Muscle of leg (tissue), 11 donors: ENCODE results near the gene KCNB1. TPM values are rescaled to one million over a fixed set of nuclear protein-coding genes. Genes with fewer than 3 reads are reported as not detected.

Experiments
- DNase-seq: peaks from one replicate; pipeline ENCODE4 v3.0.0; 2013
- H3K27ac ChIP-seq: one replicate; pipeline ENCODE4 v1.5.1; 2013; ENCODE audit warnings: mild to moderate bottlenecking, low read length, control low read depth
- H3K27me3 ChIP-seq: one replicate; pipeline ENCODE4 v1.6.1; 2013; ENCODE audit warnings: low read length; ENCODE audit not compliant: control insufficient read depth, insufficient read depth
- H3K36me3 ChIP-seq: one replicate; pipeline ENCODE4 v1.6.1; 2013; ENCODE audit warnings: low read length; ENCODE audit not compliant: control insufficient read depth, insufficient read depth
- H3K4me1 ChIP-seq: one replicate; pipeline ENCODE4 v1.6.1; 2013; ENCODE audit warnings: low read length; ENCODE audit not compliant: control insufficient read depth, insufficient read depth
- H3K4me3 ChIP-seq: one replicate; pipeline ENCODE4 v1.5.1; 2013; ENCODE audit warnings: low read length, control low read depth
- H3K9me3 ChIP-seq: replicated peaks from 2 replicates; pipeline ENCODE4 v1.6.1; 2013; ENCODE audit warnings: low read depth, low read length; ENCODE audit not compliant: control insufficient read depth
- WGBS: methylation state at CpG from one replicate; pipeline ENCODE4 v1.1.5; 2013; ENCODE audit warnings: missing lambda C conversion rate; ENCODE audit not compliant: insufficient coverage; 5-methylcytosine and 5-hydroxymethylcytosine counted together
- polyA plus RNA-seq, 8 donors: library from polyadenylated mRNA; unstranded; fragments of 120-200 nt; gene quantifications; one replicate each; pipeline versions ENCODE4 v1.2.1 to v1.2.3, GENCODE V29; 2013; ENCODE audit warnings: inconsistent platforms in 1 of 8, low replicate concordance in 1 of 8; ENCODE audit not compliant: insufficient read length in 8 of 8, insufficient read depth in 1 of 8
- total RNA-seq: library from RNA; stranded (reverse); fragments of 120-200 nt; gene quantifications from one replicate; pipeline ENCODE4 v1.2.4, GENCODE V29; 2013

KCNB1 gene
- total and polyA plus RNA-seq, 9 donors, result 2.7 to 8.7 (median 5.4) TPM

GRCh38 chr20:49484180-49485140 lies 2.0 kb upstream of the KCNB1 start:
- H3K27ac ChIP-seq, result no peak overlapping the region
- peak; percentile 85 for DNase-seq
- peaks cover 17% of the 10 kb centered on the region for H3K4me1 ChIP-seq
- H3K27me3 ChIP-seq, result peaks cover 20% of the 10 kb centered on the region
- H3K36me3 ChIP-seq, result peaks cover 3% of the 10 kb centered on the region
- H3K9me3 ChIP-seq, result no peaks in the 10 kb centered on the region
- under 1% methylated on average over 55 of the region's 61 CpGs for WGBS
- H3K4me3 ChIP-seq, result peak overlapping the region; percentile 50

GRCh38 chr20:49483696-49484123 lies 1.2 kb upstream of the KCNB1 start:
- WGBS, result under 1% methylated on average over 43 of the region's 44 CpGs
- Histone ChIP-seq H3K27me3 (peaks cover 20% of the 10 kb centered on the region), H3K4me3 (peak overlapping the region; percentile 44), H3K36me3 (peaks cover 3% of the 10 kb centered on the region), H3K4me1 (peaks cover 17% of the 10 kb centered on the region), H3K9me3 (no peaks in the 10 kb centered on the region), H3K27ac (no peak overlapping the region)
- DNase-seq, result no peak

GRCh38 chr20:49483018-49483695 lies 689 bp upstream of the KCNB1 start:
- H3K4me3 ChIP-seq, result peak overlapping the region; percentile 44
- WGBS, result 0% methylated on average over 14 of the region's 27 CpGs
- H3K36me3 ChIP-seq, result peaks cover 3% of the 10 kb centered on the region
- peaks cover 20% of the 10 kb centered on the region for H3K27me3 ChIP-seq
- no peaks in the 10 kb centered on the region for H3K9me3 ChIP-seq
- H3K4me1 ChIP-seq, result peaks cover 17% of the 10 kb centered on the region
- peak; percentile 16 for DNase-seq
- H3K27ac ChIP-seq, result no peak overlapping the region

GRCh38 chr20:49482173-49482572 lies 295 bp downstream of the KCNB1 start:
- H3K27ac ChIP-seq, result no peak overlapping the region
- no peak overlapping the region for H3K4me3 ChIP-seq

GRCh38 chr20:49481116-49481515 lies 1.4 kb downstream of the KCNB1 start:
- Histone ChIP-seq H3K9me3 (no peaks in the 10 kb centered on the region), H3K4me3 (no peak overlapping the region), H3K36me3 (peaks cover 3% of the 10 kb centered on the region), H3K4me1 (peaks cover 17% of the 10 kb centered on the region), H3K27me3 (peaks cover 20% of the 10 kb centered on the region), H3K27ac (no peak overlapping the region)
- WGBS, result no CpG with 5 or more reads among the region's 3 CpGs
- DNase-seq, result no peak

More at GRCh38 chr20:49482173-49482572, 295 bp downstream of the KCNB1 start:
- DNase-seq, result no peak
- peaks cover 3% of the 10 kb centered on the region for H3K36me3 ChIP-seq
- WGBS, result 69% methylated on average over 37 of the region's 46 CpGs
- H3K9me3 ChIP-seq, result no peaks in the 10 kb centered on the region
- H3K27me3 ChIP-seq, result peaks cover 20% of the 10 kb centered on the region
- H3K4me1 ChIP-seq, result peaks cover 17% of the 10 kb centered on the region

GRCh38 chr20:49480236-49480635 lies 2.2 kb downstream of the KCNB1 start:
- DNase-seq, result no peak
- Histone ChIP-seq H3K4me1 (peaks cover 17% of the 10 kb centered on the region), H3K4me3 (no peak overlapping the region), H3K9me3 (no peaks in the 10 kb centered on the region), H3K27ac (no peak overlapping the region), H3K36me3 (peaks cover 3% of the 10 kb centered on the region), H3K27me3 (peaks cover 15% of the 10 kb centered on the region)
- no CpG with 5 or more reads among the region's 3 CpGs for WGBS

- WGBS, result 70% methylated on average over 2 of the region's 6 CpGs
- peaks cover 11% of the 10 kb centered on the region for H3K27me3 ChIP-seq
- no peak overlapping the region for H3K27ac ChIP-seq
- DNase-seq, result no peak
- peaks cover 3% of the 10 kb centered on the region for H3K36me3 ChIP-seq
- no peaks in the 10 kb centered on the region for H3K9me3 ChIP-seq
- H3K4me3 ChIP-seq, result no peak overlapping the region
- H3K4me1 ChIP-seq, result peaks cover 17% of the 10 kb centered on the region
Measured at GRCh38 chr20:49479785-49480184, 2.7 kb downstream of the KCNB1 start.

GRCh38 chr20:49478754-49479689 lies 3.4 kb downstream of the KCNB1 start:
- H3K27me3 ChIP-seq, result peaks cover 7% of the 10 kb centered on the region
- no peak for DNase-seq
- H3K27ac ChIP-seq, result no peak overlapping the region
- H3K9me3 ChIP-seq, result no peaks in the 10 kb centered on the region
- peaks cover 12% of the 10 kb centered on the region for H3K4me1 ChIP-seq
- no peak overlapping the region for H3K4me3 ChIP-seq
- WGBS, result 79% methylated on average over 3 of the region's 5 CpGs
- H3K36me3 ChIP-seq, result peaks cover 3% of the 10 kb centered on the region

- Histone ChIP-seq H3K9me3 (no peaks in the 10 kb centered on the region), H3K4me1 (peaks cover 8% of the 10 kb centered on the region), H3K36me3 (peaks cover 3% of the 10 kb centered on the region), H3K4me3 (no peak overlapping the region), H3K27ac (no peak overlapping the region), H3K27me3 (peaks cover 3% of the 10 kb centered on the region)
- no peak for DNase-seq
- 79% methylated on average over 6 of the region's 7 CpGs for WGBS
Measured at GRCh38 chr20:49478266-49478665, 4.2 kb downstream of the KCNB1 start.
